ENCODE data around the gene PWP1. TPM values are rescaled to one million over a fixed set of nuclear protein-coding genes. Genes with fewer than 3 reads are reported as not detected.

The PWP1 gene
- total and polyA plus RNA-seq, 10 of the 15 experiments (the other 5 are each of a cell fraction or from before 2014, with no cell fraction given), result 42.4 to 283 (median 84.6) TPM

GRCh38 chr12:107657133-107657532 is 28.5 kb upstream of the PWP1 start:
- Histone ChIP-seq H2AFZ (ENCODE audit: control insufficient read depth, low read depth, low read length) (no peak overlapping the region), H3K27ac (ENCODE audit: control insufficient read depth, insufficient read depth) (no peak overlapping the region), H3K4me3 (no peak overlapping the region), H3K9ac (ENCODE audit: control insufficient read depth, insufficient read depth, low read length) (no peak overlapping the region), H4K20me1 (ENCODE audit: control insufficient read depth, insufficient read depth) (no peaks in the 10 kb centered on the region), H3K9me3 (replicated peaks; ENCODE audit: control insufficient read depth, insufficient read depth, low read length) (no peaks in the 10 kb centered on the region), H3K4me2 (ENCODE audit: control insufficient read depth, insufficient read depth) (no peak overlapping the region), H3K36me3 (ENCODE audit: control insufficient read depth in 2 of 2, insufficient read depth in 2 of 2, low read length in 1 of 2) (no peaks in the 10 kb centered on the region), H3K27me3 (replicated peaks in 1 of 2; ENCODE audit: control insufficient read depth in 2 of 2, insufficient read depth in 2 of 2, low read length in 1 of 2) (no peaks in the 10 kb centered on the region), H3K4me1 (ENCODE audit: control insufficient read depth, insufficient read depth, low read length) (peaks cover under 1% of the 10 kb centered on the region; the same call in 1 of the 2 replicates), H3K79me2 (ENCODE audit: control insufficient read depth, insufficient read depth, low read length) (no peaks in the 10 kb centered on the region)
- SMC1A ChIA-PET (ENCODE audit: uncharacterized antibody, unreplicated experiment), result no interaction called here
- intact Hi-C loops (cut with micrococcal nuclease; ENCODE audit: unreplicated experiment) (no loop called here), in situ Hi-C loops (cut with MboI) (no loop called here)
- RAD21 ChIA-PET (ENCODE audit: unreplicated experiment), result no interaction called here
- 68% methylated on average over 4 of the region's 4 CpGs for WGBS (ENCODE audit: insufficient coverage, insufficient replicate concordance, low lambda C conversion rate, missing lambda C conversion rate)
- no TSS peak for BruUV-seq (replicated peaks)
- POLR2A ChIA-PET, result no interaction called here
- no peak for FAIRE-seq
- DNase-seq (ENCODE audit: low read depth, low spot score), result no peak
- CTCF ChIA-PET, result interaction anchor here (0.6 to 2.4 kb wide), 4 partner anchors 14 to 538 kb away, joined by 3 to 7 read pairs (median 4); no protein-coding TSS in a partner anchor
- ATAC-seq, result no peak
- TF ChIP-seq IRF5 (IDR thresholded peaks at IDR 0.05; ENCODE audit: borderline replicate concordance) (no peak), HDAC2 (IDR thresholded peaks at IDR 0.05) (no peak), POLR2AphosphoS5 (IDR thresholded peaks at IDR 0.05; ENCODE audit: low read length) (no peak), ZNF622 (IDR thresholded peaks at IDR 0.05) (no peak), BACH1 (IDR thresholded peaks at IDR 0.05; ENCODE audit: borderline replicate concordance) (no peak), ZSCAN29 (IDR thresholded peaks at IDR 0.05) (no peak), BCLAF1 (IDR thresholded peaks at IDR 0.05) (no peak), NFXL1 (IDR thresholded peaks at IDR 0.05; ENCODE audit: borderline replicate concordance) (no peak), MAX (IDR thresholded peaks at IDR 0.05; ENCODE audit: low read depth, low read length) (no peak), NRF1 (conservative IDR thresholded peaks at IDR 0.05; ENCODE audit: low read depth, low read length) (no peak), TCF3 (IDR thresholded peaks at IDR 0.05; ENCODE audit: borderline replicate concordance, insufficient read depth, low read depth, low read length) (no peak), RBBP5 (conservative IDR thresholded peaks at IDR 0.05) (no peak), HSF1 (IDR thresholded peaks at IDR 0.05; ENCODE audit: low read depth, low read length) (no peak), HCFC1 (IDR thresholded peaks at IDR 0.05; ENCODE audit: low read length) (no peak), RCOR1 (conservative IDR thresholded peaks at IDR 0.05; ENCODE audit: low read depth, low read length) (no peak), HDGF (IDR thresholded peaks at IDR 0.05) (no peak), DPF2 (IDR thresholded peaks at IDR 0.05) (no peak)

All from GM12878 (cell line).